Breast epithelium (tissue), 4 donors: Measurements from ENCODE around the gene PDGFA. TPM values are rescaled to one million over a fixed set of nuclear protein-coding genes. Genes with fewer than 3 reads are reported as not detected.

ENCODE experiments used
- DNase-seq, 2 donors: peaks; one replicate each; pipeline ENCODE4 v3.0.0-alpha.2; 2019; ENCODE audit warnings: low spot score in 2 of 2
- H3K27ac ChIP-seq, 2 donors: fragments of 200-600 bp; sonication (generic) in 1 of 2; one replicate each; pipeline ENCODE4 v1.5.1; 2016 to 2019; ENCODE audit warnings: mild to moderate bottlenecking in 1 of 2
- H3K27me3 ChIP-seq, 2 donors: fragments of 200-600 bp; sonication (generic) in 1 of 2; one replicate each; pipeline versions ENCODE4 v1.5.1 to v1.6.0; 2017 to 2019; ENCODE audit warnings: control low read depth in 1 of 2, mild to moderate bottlenecking in 1 of 2
- H3K36me3 ChIP-seq: fragments of 200-600 bp; one replicate; pipeline ENCODE4 v1.5.1; 2019
- H3K4me1 ChIP-seq, 2 donors: fragments of 200-600 bp; sonication (generic); one replicate each; pipeline ENCODE4 v1.5.1; 2016 to 2019; ENCODE audit warnings: control low read depth in 1 of 2
- H3K4me3 ChIP-seq, 3 donors: fragments of 200-600 bp; sonication (generic); 1 replicate in 2 of 3; 2 replicates in 1 of 3; pipeline ENCODE4 v1.5.1; 2016 to 2019; ENCODE audit warnings: mild to moderate bottlenecking in 3 of 3, moderate library complexity in 2 of 3
- H3K9me3 ChIP-seq, 2 donors: fragments of 200-600 bp; sonication (generic) in 1 of 2; one replicate each; pipeline ENCODE4 v1.5.1; 2016 to 2019; ENCODE audit warnings: control low read depth in 1 of 2
- POLR2A ChIP-seq: fragments of 450-650 bp; IDR thresholded peaks from one replicate; pipeline ENCODE4 v1.6.1; 2016; ENCODE audit warnings: antibody characterized with exemption, mild to moderate bottlenecking, moderate library complexity
- POLR2AphosphoS5 ChIP-seq, 3 donors: sonication (generic); formaldehyde crosslinking; IDR thresholded peaks; one replicate each; pipeline ENCODE4 v1.6.1; 2017; ENCODE audit warnings: antibody characterized with exemption in 3 of 3
- intact Hi-C: fragments of 100-400 bp; cut with DNase I; formaldehyde crosslinking; loops from one replicate; pipeline ENCODE4 v1.15.1; 2023; ENCODE audit warnings: low total_unique reads
- total RNA-seq, 3 donors: library from RNA; depleted of rRNA; stranded (reverse); fragments of >200 nt; gene quantifications; one replicate each; pipeline ENCODE4 v1.1.0, GENCODE V29; 2016
- TF ChIP-seq, protein P1 (sequence below), 3 donors: fragments of 450-650 bp; IDR thresholded peaks; one replicate each; pipeline ENCODE4 v1.5.1; 2016 to 2017; ENCODE audit warnings: antibody characterized with exemption in 3 of 3, mild to moderate bottlenecking in 3 of 3, moderate library complexity in 3 of 3

The PDGFA gene
- total RNA-seq, 3 donors from 2014 or later = 19.8 to 33.4 (median 31.2) TPM

DNA sequence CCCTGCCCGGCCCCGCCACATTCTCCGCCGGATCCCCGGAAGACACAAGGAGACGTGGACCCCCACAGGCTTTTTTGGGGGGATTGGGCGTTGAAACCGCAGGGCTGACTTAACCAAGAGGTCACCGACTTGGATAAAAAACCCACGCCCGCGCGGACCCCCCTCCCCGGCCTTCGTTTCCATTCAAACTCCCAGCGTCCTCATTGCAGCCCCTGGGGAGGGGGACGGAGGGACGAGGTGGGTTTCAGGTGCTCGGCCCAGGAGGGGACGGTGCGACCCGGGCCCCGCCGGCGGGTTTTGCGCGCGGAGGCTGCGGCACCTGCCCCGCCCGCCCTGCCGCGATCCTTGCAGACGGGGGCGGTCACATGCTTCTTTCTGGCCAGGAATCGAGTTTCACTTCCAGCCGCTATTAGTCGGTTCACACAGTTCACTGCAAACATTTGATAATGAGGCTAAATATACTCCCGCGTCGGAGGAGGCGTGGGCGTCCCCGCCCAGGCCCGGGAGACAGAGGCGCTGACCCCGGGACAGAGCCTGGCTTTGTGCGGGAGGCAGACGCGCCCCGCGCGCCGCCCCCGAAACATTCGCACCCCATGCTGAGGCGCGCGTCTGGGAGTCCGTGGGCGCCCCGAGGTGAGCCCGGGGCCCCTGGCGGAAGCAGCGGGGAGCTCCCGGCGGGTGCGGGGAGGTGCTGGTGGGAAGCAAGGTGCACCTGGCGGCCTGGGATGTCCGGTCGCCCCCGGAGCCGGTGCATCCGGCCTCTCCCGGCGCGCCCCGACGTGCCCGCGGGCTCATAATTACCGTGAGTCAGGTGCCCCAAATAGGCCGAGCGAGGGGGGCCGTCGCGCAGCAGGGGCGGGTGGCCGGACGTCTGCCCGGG lies 2.7 kb upstream of the PDGFA start:
- TF ChIP-seq, protein P1, sequence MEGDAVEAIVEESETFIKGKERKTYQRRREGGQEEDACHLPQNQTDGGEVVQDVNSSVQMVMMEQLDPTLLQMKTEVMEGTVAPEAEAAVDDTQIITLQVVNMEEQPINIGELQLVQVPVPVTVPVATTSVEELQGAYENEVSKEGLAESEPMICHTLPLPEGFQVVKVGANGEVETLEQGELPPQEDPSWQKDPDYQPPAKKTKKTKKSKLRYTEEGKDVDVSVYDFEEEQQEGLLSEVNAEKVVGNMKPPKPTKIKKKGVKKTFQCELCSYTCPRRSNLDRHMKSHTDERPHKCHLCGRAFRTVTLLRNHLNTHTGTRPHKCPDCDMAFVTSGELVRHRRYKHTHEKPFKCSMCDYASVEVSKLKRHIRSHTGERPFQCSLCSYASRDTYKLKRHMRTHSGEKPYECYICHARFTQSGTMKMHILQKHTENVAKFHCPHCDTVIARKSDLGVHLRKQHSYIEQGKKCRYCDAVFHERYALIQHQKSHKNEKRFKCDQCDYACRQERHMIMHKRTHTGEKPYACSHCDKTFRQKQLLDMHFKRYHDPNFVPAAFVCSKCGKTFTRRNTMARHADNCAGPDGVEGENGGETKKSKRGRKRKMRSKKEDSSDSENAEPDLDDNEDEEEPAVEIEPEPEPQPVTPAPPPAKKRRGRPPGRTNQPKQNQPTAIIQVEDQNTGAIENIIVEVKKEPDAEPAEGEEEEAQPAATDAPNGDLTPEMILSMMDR (IDR thresholded peaks at IDR 0.05) = peak in 1 of 3 donors; percentile 7
- no peak for TF ChIP-seq POLR2A
- intact Hi-C loops = loop anchor here (5.0 kb wide), 1 partner anchor 190 kb away; no protein-coding TSS in a partner anchor
- Histone ChIP-seq H3K4me1 (peaks cover 4 to 9% of the 10 kb centered on the region in 2 donors), H3K27me3 (peaks cover 0 to 32% of the 10 kb centered on the region in 2 donors), H3K9me3 (no peaks in the 10 kb centered on the region), H3K27ac (peak overlapping the region in 1 of 2 donors; percentile 70), H3K36me3 (no peaks in the 10 kb centered on the region), H3K4me3 (peak overlapping the region; percentile 37 to 92 (median 76))
- DNase-seq = no peak

DNA sequence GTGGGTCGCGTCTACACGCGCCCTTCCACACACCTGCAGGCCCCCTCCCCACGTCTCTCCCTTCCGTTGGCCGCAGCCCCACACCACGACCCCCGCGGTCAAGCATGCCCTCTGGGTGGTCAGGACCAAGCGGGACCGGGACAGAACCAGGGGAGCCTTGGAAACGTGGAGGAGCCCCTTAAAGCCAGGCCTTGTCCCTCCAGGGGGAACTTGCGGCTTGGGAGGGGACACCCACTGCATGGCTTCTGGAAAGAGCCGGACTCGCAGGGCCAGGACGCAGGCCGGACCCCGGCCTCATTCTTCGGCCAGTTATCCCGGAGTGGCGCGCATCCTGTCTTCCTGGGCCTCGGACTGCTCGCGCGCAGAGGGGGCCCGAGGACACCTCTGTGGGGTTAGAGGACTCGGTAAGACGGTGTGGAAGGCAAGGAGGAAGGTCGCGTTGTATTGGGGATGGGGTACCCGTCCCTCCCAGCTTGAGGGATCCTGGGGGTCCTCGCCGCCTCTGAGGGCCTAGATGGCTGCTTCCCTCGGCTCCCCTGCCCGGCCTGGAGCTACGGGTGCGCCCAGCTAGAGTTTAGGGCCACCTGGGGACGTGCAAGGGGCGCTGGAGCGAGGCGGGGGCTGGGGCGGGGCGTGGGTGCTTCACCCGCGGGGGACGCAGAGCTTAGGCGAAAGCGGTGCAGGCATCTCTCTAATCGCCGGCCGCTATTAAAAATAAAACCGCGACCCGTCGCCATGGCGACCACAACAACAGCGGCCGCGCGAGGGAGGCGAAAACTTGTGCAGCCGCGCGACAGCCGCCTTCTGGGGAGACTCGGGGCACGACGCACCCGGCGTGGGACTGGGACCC lies 1.8 kb upstream of the PDGFA start:
- Histone ChIP-seq H3K4me3 (peak overlapping the region; percentile 37 to 92 (median 76)), H3K27ac (peak overlapping the region; percentile 70 to 87), H3K27me3 (peaks cover 0 to 32% of the 10 kb centered on the region in 2 donors), H3K9me3 (no peaks in the 10 kb centered on the region), H3K36me3 (no peaks in the 10 kb centered on the region), H3K4me1 (peaks cover 6 to 9% of the 10 kb centered on the region in 2 donors)
- TF ChIP-seq POLR2AphosphoS5 (IDR thresholded peaks at IDR 0.05) (no peak), POLR2A (no peak)
- TF ChIP-seq, protein P1 (IDR thresholded peaks at IDR 0.05) = no peak
- peak in 1 of 2 donors; percentile 75 for DNase-seq
- intact Hi-C loops = loop anchor here (5.0 kb wide), 1 partner anchor 189 kb away; no protein-coding TSS in a partner anchor

DNA sequence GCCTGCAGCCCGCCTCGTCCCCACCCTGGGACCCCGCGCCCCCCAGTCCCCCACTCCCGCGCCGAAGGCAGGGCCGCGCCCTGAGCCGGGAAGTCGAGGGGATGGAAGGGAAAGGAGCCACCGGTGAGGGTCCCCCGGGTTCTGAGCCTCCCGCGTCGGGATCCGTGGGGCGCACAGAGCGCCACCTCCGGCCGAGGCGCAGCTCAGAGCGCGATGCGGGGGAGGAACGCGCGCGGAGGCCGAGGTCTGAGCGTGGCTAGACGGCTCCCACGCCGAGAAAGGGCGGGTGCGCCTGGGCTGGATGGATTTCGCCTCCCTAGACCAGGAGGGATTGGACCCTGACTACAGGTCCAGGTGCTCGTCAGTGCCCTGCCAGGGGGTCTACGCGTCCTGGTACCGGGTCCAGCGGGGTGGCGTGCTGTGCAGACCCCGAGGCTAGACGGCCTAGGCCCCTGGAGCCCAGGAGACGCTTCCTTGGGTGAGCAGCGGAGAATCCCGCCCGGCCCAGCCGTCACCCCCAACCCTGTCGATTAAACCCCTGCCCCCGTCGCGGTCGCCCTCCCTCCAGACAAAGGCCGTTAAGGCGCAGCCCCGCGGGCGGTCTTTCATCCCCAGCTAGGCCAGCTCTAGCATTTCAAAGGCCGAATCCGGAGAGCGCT lies 986 bp upstream of the PDGFA start:
- H3K4me1 ChIP-seq = peaks cover 6 to 9% of the 10 kb centered on the region in 2 donors
- no peak for TF ChIP-seq POLR2A
- TF ChIP-seq, protein P1 (IDR thresholded peaks at IDR 0.05) = no peak
- intact Hi-C loops = loop anchor here (5.0 kb wide), 1 partner anchor 188 kb away; no protein-coding TSS in a partner anchor

DNA sequence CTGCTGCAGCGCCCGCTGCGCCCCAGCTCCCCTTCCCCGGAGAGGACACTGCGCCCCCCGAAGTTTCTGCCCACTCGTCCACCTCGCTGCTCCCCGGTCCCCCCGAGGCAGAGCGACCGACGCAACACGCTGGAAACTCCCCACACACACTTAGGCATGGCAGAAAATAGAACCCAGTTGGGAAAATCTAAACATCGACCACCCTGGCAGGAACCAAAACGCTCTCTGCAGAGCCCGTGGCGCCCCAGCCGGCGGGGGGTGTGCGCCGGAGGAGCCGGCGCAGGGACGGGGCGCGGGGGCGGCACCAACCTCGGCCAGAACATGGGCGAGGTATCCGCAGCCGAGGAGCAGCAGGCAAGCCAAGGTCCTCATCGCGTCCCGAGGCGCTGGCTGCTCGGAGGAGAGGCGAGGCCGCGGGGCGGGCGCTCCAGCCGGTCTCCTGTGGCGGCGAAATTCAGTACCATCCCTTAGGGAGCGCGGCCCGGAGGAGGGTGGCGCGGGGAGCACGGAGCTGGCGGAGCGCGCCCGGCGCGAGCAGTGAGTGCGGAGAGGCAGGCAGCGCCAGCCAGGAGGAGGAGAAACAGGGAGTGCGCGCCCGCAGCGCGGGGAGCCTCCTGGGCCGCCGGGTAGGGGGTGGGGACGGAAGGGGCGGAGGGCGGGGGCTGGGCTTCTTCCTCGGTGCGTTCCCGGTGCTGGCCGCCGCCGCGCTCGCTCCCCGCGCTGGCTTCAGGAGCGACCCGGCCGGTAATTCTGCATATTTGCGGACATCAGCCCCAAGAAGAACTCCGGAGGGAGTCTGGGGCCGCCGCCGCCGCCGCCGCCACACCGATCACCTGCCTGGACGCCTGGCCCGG lies 789 bp downstream of the PDGFA start:
- intact Hi-C loops = no loop called here
- peak in 2 of 3 donors; percentile 45 to 71 for TF ChIP-seq POLR2AphosphoS5 (IDR thresholded peaks at IDR 0.05)
- TF ChIP-seq POLR2A = peak; percentile 28
- TF ChIP-seq, protein P1 (IDR thresholded peaks at IDR 0.05) = peak in 1 of 3 donors; percentile 8

More for the DNA sequence above, 986 bp upstream of the PDGFA start:
- Histone ChIP-seq H3K4me3 (peak overlapping the region; percentile 43 to 92 (median 76)), H3K27me3 (peaks cover 0 to 32% of the 10 kb centered on the region in 2 donors), H3K27ac (peak overlapping the region; percentile 87 to 90), H3K9me3 (no peaks in the 10 kb centered on the region), H3K36me3 (no peaks in the 10 kb centered on the region)
- no peak for DNase-seq

More for the DNA sequence above, 789 bp downstream of the PDGFA start:
- DNase-seq = peak; percentile 81 to 86
- no peaks in the 10 kb centered on the region for H3K36me3 ChIP-seq
- H3K4me3 ChIP-seq = peak overlapping the region; percentile 66 to 92 (median 76)
- peaks cover 0 to 32% of the 10 kb centered on the region in 2 donors for H3K27me3 ChIP-seq
- H3K27ac ChIP-seq = peak overlapping the region; percentile 84 to 90
- no peaks in the 10 kb centered on the region for H3K9me3 ChIP-seq
- peaks cover 6 to 9% of the 10 kb centered on the region in 2 donors for H3K4me1 ChIP-seq
